Hepatocyte (in vitro differentiated cells): ENCODE results near the gene POU2AF1.

Source experiments
- CTCF ChIP-seq: fragments of 200-600 bp; sonication (generic); IDR thresholded peaks from 2 replicates; pipeline ENCODE4 v1.5.1; 2016; ENCODE audit warnings: antibody characterized with exemption, mild to moderate bottlenecking; ENCODE audit not compliant: poor library complexity
- EZH2 ChIP-seq: fragments of 200-600 bp; sonication (generic); IDR thresholded peaks from 2 replicates; pipeline ENCODE4 v1.6.1; 2016; ENCODE audit warnings: antibody characterized with exemption, mild to moderate bottlenecking, borderline replicate concordance
- EZH2phosphoT487 ChIP-seq: fragments of 200-600 bp; sonication (generic); IDR thresholded peaks from one replicate; pipeline ENCODE4 v1.6.1; 2018; ENCODE audit warnings: antibody characterized with exemption, mild to moderate bottlenecking, low read depth, moderate library complexity; ENCODE audit not compliant: unreplicated experiment, severe bottlenecking

GRCh38 chr11:111392552-111392951, 13.5 kb upstream of the POU2AF1 start:
- TF ChIP-seq CTCF (no peak), EZH2 (no peak), EZH2phosphoT487 (no peak)
